HG03045 (cell line): Measurements from ENCODE around the gene WDR82.
"Not testable (repeated sequence)": the region's sequence is repeated elsewhere in the genome, so short reads cannot be mapped to it uniquely, and the experiment has no call there.

Source experiments
- ATAC-seq: cut with Tn5 transposase; IDR thresholded peaks from one replicate; pipeline ENCODE4 v1.9.1; 2021; ENCODE audit warnings: mild to moderate bottlenecking, moderate library complexity; ENCODE audit not compliant: unreplicated experiment

The WDR82 gene

GRCh38 chr3:52290596-52291507, 12.4 kb upstream of the WDR82 start:
- no peak for ATAC-seq

DNA sequence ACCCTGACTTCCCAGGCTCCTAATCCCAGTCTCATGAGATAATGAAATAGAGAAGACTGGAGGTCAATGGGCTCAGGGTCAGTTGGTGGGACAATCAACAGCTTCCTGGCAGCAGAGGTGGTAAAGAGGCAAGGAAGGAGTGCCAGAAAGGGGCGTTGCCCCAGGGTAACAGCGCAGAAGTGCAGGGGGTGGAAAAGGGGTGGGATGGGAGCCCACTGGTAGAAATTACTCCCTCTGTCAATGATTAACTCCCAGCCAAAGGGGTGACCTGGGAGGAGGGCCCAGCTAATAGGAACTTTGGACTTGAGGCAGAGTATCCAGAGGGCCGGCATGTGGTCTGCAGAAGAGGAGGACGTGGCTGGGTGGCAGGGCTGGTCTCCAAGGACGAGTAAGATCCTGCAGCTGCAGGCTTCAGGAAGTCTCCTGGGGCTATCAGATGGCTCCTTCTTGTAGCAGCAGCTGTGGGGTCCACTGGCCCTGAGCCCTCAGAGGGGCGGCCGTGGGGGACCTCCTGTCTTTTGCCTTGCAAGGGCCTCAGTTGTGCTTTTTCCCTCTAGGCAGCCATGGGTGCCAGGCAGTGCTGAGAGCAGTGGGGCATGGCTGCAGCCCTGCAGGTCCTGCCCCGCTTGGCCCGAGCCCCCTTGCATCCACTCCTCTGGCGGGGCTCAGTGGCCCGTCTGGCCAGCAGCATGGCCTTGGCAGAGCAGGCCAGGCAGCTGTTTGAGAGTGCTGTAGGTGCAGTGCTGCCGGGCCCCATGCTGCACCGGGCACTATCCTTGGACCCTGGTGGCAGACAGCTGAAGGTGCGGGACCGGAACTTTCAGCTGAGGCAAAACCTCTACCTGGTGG, 11.5 kb upstream of the WDR82 start:
- no peak for ATAC-seq

- ATAC-seq, result no peak
These were observed 10.9 kb upstream of the WDR82 start for GRCh38 chr3:52289338-52289746.

- ATAC-seq, result no peak
These were observed 10.2 kb upstream of the WDR82 start for GRCh38 chr3:52288674-52289073.

GRCh38 chr3:52286777-52287110, 8.3 kb upstream of the WDR82 start:
- ATAC-seq, result no peak

- ATAC-seq, result not testable (repeated sequence)
These were observed 5.6 kb upstream of the WDR82 start for GRCh38 chr3:52284051-52284450.

DNA sequence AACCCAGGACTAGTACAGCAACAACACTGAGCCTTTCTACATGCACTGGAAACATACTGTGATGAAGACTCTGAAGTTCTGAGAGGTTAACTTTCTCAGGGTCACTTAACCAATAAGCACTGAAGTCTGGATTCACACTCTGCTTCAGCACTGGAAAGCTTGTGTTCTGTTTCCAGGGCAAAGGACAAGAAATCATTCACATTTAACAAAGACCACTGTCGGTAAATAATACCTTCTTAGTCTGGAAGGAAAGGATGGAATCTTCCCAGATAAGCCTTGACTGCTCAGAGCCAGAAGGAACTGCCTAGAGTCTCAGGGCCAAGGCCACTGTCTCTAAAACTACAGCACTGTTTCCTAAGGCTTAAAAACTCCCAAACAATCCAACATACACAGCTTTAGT, 4.9 kb upstream of the WDR82 start:
- no peak for ATAC-seq

DNA sequence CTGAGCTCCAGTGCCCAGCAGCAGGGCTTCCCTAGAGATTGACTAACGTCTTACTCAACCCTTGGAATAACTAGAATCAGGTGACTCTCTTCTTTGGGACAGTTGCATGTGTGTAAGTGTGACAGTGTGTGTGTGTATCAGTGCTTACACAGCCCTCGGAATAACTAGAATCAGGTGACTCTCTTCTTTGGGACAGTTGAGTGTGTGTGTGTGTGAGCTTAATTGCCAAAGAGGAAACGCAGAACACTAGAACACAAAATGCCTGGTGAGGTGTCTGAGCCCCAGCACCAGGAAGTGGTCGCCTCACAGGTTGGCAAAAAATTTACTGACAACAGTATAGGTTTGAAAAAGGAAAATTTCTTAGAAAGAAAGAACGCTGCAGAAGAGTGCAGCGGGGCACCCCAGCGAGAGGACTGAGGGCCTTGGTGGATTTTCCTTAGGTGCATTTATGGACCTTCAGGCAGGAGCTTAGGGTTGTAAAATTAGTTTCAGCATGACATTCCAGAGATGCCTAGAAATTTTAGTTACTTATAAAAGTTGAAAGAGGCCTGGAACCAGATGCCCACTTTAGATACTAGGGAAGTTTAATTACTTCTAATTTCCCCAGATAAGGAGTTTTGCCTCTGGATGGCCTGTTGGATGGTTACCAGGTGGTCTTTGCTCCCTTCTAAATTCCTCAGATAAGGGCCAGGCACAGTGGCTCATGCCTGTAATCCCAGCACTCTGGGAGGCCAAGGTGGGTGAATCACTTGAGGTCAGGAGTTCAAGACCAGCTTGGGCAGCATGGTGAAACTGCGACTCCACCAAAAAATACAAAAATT, 3.7 kb upstream of the WDR82 start:
- ATAC-seq, result no peak

DNA sequence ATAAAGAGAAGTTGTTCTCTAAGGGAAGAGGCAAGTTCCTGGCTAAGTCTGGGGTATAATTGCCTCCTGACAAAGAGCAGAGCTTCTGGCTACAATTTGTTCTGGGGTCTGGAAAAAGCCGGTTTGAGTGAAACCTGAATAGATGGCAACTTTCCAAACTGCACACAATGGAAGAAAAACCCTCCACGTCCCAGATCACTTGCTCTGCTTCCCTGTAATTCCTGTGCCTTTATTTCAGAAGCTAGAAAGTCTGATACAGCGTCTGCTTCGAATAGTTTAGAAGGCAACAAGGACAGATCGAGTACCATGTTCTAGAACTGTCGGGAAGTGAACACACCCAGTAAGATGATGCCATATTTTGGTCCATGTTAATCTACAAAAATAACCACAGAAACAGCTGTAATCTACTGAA, 1.6 kb upstream of the WDR82 start:
- ATAC-seq, result no peak

- no peak for ATAC-seq
These were observed 1.1 kb upstream of the WDR82 start for GRCh38 chr3:52279596-52279995.

- peak; percentile 67 for ATAC-seq
These were observed 408 bp downstream of the WDR82 start for GRCh38 chr3:52277972-52278509.

DNA sequence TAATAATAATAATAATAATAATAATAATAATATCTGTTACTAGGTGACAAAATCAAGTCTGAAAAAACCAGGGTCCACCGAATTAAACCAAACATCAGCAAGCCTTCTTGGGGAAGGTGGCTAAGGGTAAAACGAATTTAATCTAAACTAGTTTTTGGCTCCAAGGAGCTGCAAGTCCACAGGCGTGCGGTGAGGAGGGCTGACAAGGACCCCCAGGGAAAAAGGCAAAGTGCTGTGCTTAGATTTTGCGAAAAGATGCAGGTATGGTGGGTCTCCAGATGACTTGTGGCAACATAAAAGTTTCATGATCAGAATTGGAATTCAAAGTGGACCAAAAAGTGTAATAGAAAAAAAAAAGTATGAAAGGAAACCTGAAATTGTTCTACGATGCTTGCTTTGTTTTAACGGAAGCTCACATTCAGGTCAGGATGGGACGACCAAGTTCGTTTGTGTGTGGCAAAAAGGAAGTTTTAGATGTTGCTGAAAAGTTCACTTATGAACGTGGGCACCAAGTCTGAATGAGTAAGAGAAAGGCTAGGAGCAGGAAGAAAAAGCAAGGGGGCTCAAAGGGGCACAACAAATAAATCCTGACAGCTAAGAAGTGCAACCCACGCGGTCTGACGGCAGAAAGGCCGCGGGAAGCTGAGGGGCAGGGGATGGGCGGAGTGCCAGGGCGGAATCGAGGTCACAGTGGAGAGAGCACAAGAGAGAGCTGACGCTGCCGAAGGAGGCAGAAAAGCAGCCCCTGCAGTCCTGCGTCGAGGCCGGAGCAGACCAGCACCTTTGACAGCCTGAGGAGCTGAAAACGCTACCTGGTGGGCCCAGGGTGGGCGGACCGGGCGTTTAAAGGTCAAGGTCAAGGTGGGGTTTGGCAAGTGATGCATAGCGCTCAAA, 1.1 kb downstream of the WDR82 start:
- ATAC-seq, result no peak

- not testable (repeated sequence) for ATAC-seq
These were observed 3.7 kb downstream of the WDR82 start for GRCh38 chr3:52274781-52275180.

DNA sequence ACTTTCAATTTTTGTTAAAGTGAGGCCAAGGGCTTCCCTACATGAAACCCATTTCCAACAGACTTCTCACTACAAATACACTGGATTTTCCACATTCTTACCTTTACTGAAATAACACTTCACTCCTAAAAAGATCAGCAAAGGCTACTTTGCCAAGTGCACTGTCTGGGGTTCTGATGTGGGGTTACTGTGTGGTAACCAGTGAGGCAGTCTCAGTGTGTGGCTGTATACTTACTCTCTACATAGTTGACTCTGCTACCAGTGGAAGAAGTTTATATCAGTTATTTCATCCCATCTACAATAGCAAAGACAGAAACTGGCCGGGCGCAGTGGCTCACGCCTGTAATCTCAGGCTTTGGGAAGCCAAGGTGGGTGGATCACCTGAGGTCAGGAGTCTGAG, 5.6 kb downstream of the WDR82 start:
- no peak for ATAC-seq

- ATAC-seq, result not testable (repeated sequence)
These were observed 6.3 kb downstream of the WDR82 start for GRCh38 chr3:52272172-52272571.

DNA sequence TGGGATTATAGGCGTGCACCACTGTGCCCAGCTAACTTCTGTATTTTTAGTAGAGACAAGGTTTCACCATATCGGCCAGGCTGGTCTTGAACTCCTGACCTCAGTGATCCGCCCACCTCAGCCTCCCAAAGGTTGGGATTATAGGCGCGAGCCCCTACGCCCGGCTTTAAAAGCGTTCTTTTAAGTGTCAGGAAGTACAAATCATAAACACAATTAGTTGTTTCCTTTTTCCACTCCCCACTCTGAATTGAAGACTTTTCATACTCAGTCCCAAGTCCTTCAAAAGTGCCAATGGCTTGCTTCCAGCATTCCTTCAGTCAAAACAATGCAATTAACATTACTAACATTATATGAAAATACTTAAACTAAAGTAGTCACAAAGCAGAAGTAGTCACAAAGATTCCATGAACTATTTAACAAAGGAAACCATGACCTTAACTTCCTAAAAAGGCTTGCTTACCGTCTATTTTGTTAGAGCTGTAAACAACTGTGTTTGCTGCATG, 8.1 kb downstream of the WDR82 start:
- no peak for ATAC-seq

DNA sequence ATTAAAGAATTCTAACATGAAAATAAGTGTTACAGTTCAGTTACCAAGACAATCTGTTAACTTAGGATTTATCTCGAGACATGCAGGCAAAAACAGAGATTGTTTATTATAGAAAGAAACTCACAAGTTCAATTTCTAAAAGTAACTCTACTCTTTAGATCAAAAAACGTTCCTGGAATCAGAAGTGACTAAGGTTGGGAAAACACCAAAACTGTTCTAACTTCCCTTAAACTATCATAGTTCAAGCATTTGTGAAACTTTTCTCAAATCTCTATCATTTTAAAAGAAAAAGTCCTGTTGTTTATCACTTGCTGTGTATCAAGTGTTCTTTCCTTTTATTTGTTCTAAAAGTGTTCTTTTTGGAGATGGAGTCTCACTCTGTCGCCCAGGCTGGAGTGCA, 8.7 kb downstream of the WDR82 start:
- ATAC-seq, result no peak

- no peak for ATAC-seq
These were observed 10.4 kb downstream of the WDR82 start for GRCh38 chr3:52268036-52268435.

- no peak for ATAC-seq
These were observed 13.1 kb downstream of the WDR82 start for GRCh38 chr3:52265387-52265786.

- no peak for ATAC-seq
These were observed 16.0 kb downstream of the WDR82 start for GRCh38 chr3:52262447-52262846.
